ENCODE data around the gene BRF1.
A peak's percentile ranks its signal among the peaks of the same experiment; 100 is the strongest.

Gene BRF1

DNA sequence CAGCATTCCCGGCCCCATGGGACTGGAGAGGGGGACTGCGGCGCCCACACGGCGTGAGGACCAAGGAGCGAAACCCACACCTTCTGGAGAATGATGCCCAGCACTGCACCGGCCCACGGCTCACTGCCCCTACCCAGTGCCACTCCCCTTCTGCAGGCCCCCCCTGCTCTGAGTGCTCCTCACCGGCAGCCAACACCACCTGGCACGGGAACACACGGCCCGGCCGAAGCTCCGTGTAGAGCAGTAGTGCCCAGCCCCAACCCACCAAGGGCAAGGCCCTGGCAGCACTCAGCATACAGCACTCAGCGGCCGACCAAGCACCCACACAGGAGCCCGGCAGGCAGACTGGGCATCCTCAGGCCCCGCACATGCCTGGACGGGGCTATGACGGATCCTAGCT lies 39.0 kb downstream of the BRF1 start:
- Histone ChIP-seq H3K4me3 (no peak overlapping the region), H3K9me3 (no peaks in the 10 kb centered on the region), H3K27me3 (ENCODE audit: low read depth) (no peaks in the 10 kb centered on the region), H3K4me1 (no peaks in the 10 kb centered on the region; the same call in none of the 2 replicates), H3K36me3 (replicated peaks) (no peaks in the 10 kb centered on the region)
- in situ Hi-C loops (cut with MboI; ENCODE audit: low sequenced_read_pairs), result no loop called here
- no peak for DNase-seq (ENCODE audit: low spot score in 2 of 2)

- in situ Hi-C loops (cut with MboI; ENCODE audit: low sequenced_read_pairs), result no loop called here
- Histone ChIP-seq H3K36me3 (replicated peaks) (no peaks in the 10 kb centered on the region), H3K27me3 (ENCODE audit: low read depth) (no peaks in the 10 kb centered on the region), H3K4me3 (no peak overlapping the region), H3K9me3 (no peaks in the 10 kb centered on the region), H3K4me1 (no peaks in the 10 kb centered on the region; the same call in none of the 2 replicates)
- DNase-seq (ENCODE audit: low spot score in 2 of 2), result no peak
These were observed 39.8 kb downstream of the BRF1 start for GRCh38 chr14:105260959-105261358.

DNA sequence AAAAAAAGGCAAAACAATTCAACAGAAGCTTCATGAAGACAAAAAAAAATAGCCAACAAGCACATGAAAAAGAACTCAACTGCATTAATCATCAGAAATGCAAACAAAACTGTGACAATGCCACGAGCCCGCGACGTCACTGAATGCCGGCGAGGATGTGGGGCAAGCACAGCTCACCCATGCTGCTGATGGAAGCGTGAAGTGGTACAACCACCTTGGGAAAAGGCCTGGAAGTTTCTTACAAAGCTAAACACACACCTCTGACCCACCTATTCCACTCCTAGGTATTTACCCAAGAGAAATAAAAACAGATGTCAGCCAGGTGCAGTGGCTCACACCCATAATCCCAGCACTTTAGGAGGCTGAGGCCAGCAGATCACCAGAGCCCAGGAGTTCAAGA lies 42.0 kb downstream of the BRF1 start:
- peak; percentile 34 to 54 for DNase-seq (ENCODE audit: low spot score in 2 of 2)
- Histone ChIP-seq H3K9me3 (no peaks in the 10 kb centered on the region), H3K36me3 (replicated peaks) (no peaks in the 10 kb centered on the region), H3K27me3 (ENCODE audit: low read depth) (no peaks in the 10 kb centered on the region), H3K4me3 (no peak overlapping the region), H3K4me1 (no peaks in the 10 kb centered on the region; the same call in none of the 2 replicates)
- in situ Hi-C loops (cut with MboI; ENCODE audit: low sequenced_read_pairs), result no loop called here

DNA sequence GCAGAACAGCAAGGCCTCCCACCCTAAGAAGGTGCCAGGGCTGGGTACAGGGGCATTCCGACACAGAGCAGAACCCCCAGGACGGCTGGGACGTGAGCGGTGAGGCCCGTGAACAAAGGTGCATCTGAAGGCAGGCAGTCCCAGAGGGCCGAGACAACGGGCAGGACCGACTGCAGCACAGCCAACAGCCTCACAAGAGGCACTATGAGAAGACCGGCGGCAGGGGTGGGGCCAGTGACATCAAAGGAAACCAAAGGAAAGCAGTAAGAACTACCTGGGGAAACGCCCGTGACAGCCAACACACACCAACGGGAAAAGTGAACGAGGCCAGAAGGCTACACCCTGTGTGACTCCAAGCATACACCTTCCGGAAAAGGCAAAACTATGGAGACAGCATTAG lies 43.3 kb downstream of the BRF1 start:
- Histone ChIP-seq H3K27me3 (ENCODE audit: low read depth) (no peaks in the 10 kb centered on the region), H3K4me3 (no peak overlapping the region), H3K9me3 (no peaks in the 10 kb centered on the region), H3K4me1 (no peaks in the 10 kb centered on the region; the same call in none of the 2 replicates), H3K36me3 (replicated peaks) (peaks cover 2% of the 10 kb centered on the region; the same call in 1 of the 2 replicates)
- in situ Hi-C loops (cut with MboI; ENCODE audit: low sequenced_read_pairs), result no loop called here
- no peak for DNase-seq (ENCODE audit: low spot score in 2 of 2)

- Histone ChIP-seq H3K4me3 (no peak overlapping the region), H3K36me3 (replicated peaks) (peaks cover 10% of the 10 kb centered on the region), H3K9me3 (no peaks in the 10 kb centered on the region), H3K27me3 (ENCODE audit: low read depth) (no peaks in the 10 kb centered on the region), H3K4me1 (no peaks in the 10 kb centered on the region; the same call in none of the 2 replicates)
- in situ Hi-C loops (cut with MboI; ENCODE audit: low sequenced_read_pairs), result no loop called here
- no peak for DNase-seq (ENCODE audit: low spot score in 2 of 2)
These were observed 44.4 kb downstream of the BRF1 start for GRCh38 chr14:105256292-105256960.

- no peak overlapping the region for H3K4me3 ChIP-seq
- no peaks in the 10 kb centered on the region for H3K27me3 ChIP-seq (ENCODE audit: low read depth)
- no peak for DNase-seq (ENCODE audit: low spot score in 2 of 2)
- in situ Hi-C loops (cut with MboI; ENCODE audit: low sequenced_read_pairs), result no loop called here
- peaks cover 12% of the 10 kb centered on the region for H3K36me3 ChIP-seq (replicated peaks)
- no peaks in the 10 kb centered on the region; the same call in none of the 2 replicates for H3K4me1 ChIP-seq
- no peaks in the 10 kb centered on the region for H3K9me3 ChIP-seq
These were observed 45.7 kb downstream of the BRF1 start for GRCh38 chr14:105255021-105255507.

- peaks cover 18% of the 10 kb centered on the region for H3K36me3 ChIP-seq (replicated peaks)
- no peaks in the 10 kb centered on the region for H3K9me3 ChIP-seq
- H3K27me3 ChIP-seq (ENCODE audit: low read depth), result no peaks in the 10 kb centered on the region
- no peaks in the 10 kb centered on the region for H3K4me1 ChIP-seq
- no peak overlapping the region for H3K4me3 ChIP-seq
- in situ Hi-C loops (cut with MboI; ENCODE audit: low sequenced_read_pairs), result no loop called here
- no peak for DNase-seq (ENCODE audit: low spot score in 2 of 2)
These were observed 47.5 kb downstream of the BRF1 start for GRCh38 chr14:105253329-105253682.

- H3K36me3 ChIP-seq (replicated peaks), result peaks cover 18% of the 10 kb centered on the region
- no peak overlapping the region for H3K4me3 ChIP-seq
- no peaks in the 10 kb centered on the region for H3K27me3 ChIP-seq (ENCODE audit: low read depth)
- DNase-seq (ENCODE audit: low spot score in 2 of 2), result no peak
- no peaks in the 10 kb centered on the region for H3K9me3 ChIP-seq
- in situ Hi-C loops (cut with MboI; ENCODE audit: low sequenced_read_pairs), result no loop called here
- H3K4me1 ChIP-seq, result peaks cover 3% of the 10 kb centered on the region
These were observed 48.1 kb downstream of the BRF1 start for GRCh38 chr14:105252552-105253328.

DNA sequence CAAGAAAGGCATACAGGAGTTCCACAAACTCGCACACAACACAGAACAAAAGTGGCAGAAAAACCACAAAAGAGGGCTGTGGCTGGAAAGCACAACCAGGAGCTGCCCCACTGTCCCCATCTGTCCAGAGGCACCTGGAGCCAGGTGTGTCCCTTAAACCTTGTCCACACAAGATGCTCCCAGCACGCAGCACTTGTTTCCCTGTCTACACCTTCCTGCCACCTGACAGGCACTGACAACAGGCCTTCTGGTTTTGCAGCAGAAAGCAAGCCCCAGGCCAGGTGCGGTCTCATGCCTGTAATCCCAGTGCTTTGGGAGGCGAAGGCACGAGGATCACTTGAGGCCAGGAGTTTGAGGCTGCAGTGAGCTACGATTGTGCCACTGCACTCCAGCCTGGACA lies 48.9 kb downstream of the BRF1 start:
- no peak for DNase-seq (ENCODE audit: low spot score in 2 of 2)
- no peak overlapping the region for H3K4me3 ChIP-seq
- H3K9me3 ChIP-seq, result no peaks in the 10 kb centered on the region
- H3K4me1 ChIP-seq, result peaks cover 8% of the 10 kb centered on the region
- in situ Hi-C loops (cut with MboI; ENCODE audit: low sequenced_read_pairs), result no loop called here
- peaks cover 23% of the 10 kb centered on the region for H3K36me3 ChIP-seq (replicated peaks)
- no peaks in the 10 kb centered on the region for H3K27me3 ChIP-seq (ENCODE audit: low read depth)

DNA sequence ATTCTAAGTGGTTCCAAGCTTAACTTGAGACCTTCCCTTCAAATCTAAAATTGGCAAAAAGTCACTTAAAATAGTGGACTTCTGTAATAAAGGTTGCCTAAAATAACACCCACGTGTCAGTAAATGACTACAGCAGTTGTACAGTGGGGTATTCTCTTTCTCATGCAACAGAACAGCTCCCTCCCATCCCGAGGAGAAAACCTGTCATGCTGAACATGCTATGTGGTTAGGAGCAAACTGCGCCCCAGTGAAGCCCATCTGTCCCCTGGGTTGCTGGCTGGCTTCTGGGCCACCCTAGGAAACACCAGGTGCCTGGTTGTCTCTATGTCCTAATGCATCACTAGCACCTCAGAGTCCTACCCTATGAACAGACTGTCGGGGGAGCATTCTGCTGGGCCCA lies 49.8 kb downstream of the BRF1 start:
- in situ Hi-C loops (cut with MboI; ENCODE audit: low sequenced_read_pairs), result no loop called here
- DNase-seq (ENCODE audit: low spot score in 2 of 2), result no peak
- H3K4me1 ChIP-seq, result peaks cover 8% of the 10 kb centered on the region
- H3K4me3 ChIP-seq, result no peak overlapping the region
- H3K9me3 ChIP-seq, result no peaks in the 10 kb centered on the region
- no peaks in the 10 kb centered on the region for H3K27me3 ChIP-seq (ENCODE audit: low read depth)
- H3K36me3 ChIP-seq (replicated peaks), result peaks cover 29% of the 10 kb centered on the region

DNA sequence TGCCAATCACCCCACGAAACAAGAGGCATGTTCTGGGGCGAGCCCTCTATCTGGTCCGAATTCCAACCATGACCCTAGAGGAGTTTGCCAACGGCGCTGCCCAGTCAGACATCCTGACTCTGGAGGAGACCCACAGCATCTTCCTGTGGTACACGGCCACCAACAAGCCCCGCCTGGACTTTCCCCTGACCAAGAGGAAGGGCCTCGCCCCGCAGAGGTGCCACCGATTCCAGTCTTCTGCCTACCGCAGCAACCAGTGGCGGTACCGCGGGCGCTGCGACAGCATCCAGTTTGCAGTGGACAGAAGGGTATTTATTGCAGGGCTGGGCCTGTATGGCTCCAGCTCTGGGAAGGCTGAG lies 50.8 kb downstream of the BRF1 start:
- Histone ChIP-seq H3K4me3 (no peak overlapping the region), H3K4me1 (peaks cover 8% of the 10 kb centered on the region), H3K9me3 (no peaks in the 10 kb centered on the region), H3K36me3 (replicated peaks) (peaks cover 29% of the 10 kb centered on the region), H3K27me3 (ENCODE audit: low read depth) (no peaks in the 10 kb centered on the region)
- in situ Hi-C loops (cut with MboI; ENCODE audit: low sequenced_read_pairs), result no loop called here
- DNase-seq (ENCODE audit: low spot score in 2 of 2), result no peak

GRCh38 chr14:105249182-105250007 lies 51.4 kb downstream of the BRF1 start:
- in situ Hi-C loops (cut with MboI; ENCODE audit: low sequenced_read_pairs), result no loop called here
- Histone ChIP-seq H3K4me1 (peaks cover 8% of the 10 kb centered on the region), H3K4me3 (peak overlapping the region; percentile 42), H3K36me3 (replicated peaks) (peaks cover 29% of the 10 kb centered on the region), H3K27me3 (ENCODE audit: low read depth) (no peaks in the 10 kb centered on the region), H3K9me3 (no peaks in the 10 kb centered on the region)
- DNase-seq (ENCODE audit: low spot score in 2 of 2), result peak in 1 of 2 experiments; percentile 44

DNA sequence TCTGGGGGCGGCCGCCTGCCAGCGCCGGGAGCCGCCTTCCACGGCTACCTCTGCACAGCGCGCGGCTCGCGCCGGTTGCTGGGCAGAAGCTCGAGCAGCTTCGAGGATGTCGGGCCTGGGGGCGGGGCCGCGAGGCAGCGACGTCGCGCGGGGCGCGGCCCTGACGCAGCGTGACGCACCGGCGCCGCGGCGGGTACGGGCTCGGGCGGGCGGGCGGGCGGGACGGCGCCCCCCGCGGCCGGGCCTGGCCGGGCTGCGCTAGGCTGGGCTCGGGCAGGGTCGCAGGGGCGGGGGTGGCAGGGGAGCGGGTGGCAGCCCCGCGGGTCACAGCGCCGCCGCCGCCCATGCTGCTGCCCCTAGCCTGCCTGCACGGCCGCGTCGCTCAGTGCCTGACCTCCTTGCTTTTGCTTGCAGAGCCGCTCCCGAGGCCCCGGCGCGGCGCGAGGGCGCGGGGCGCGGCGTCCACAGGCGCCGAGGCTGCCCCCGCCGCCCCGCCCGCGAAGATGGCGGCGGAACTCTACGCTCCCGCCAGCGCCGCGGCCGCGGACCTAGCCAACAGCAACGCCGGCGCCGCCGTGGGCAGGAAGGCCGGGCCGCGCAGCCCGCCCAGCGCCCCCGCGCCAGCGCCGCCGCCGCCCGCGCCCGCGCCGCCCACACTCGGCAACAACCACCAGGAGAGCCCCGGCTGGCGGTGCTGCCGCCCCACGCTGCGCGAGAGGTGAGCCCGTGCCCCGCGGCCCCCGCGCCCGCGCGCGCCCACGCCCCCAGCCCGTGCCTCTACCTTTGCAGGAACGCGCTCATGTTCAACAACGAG lies 52.2 kb downstream of the BRF1 start, which contains the start of gene BTBD6:
Gene BTBD6, plus strand, starts transcription at position 166 of the 814 bp plus-strand sequence. Its CDS starts 179 bp downstream, at position 345.
- Histone ChIP-seq H3K4me1 (peaks cover 8% of the 10 kb centered on the region), H3K36me3 (replicated peaks) (peaks cover 29% of the 10 kb centered on the region), H3K27me3 (ENCODE audit: low read depth) (no peaks in the 10 kb centered on the region), H3K4me3 (peak within 1 kb of the TSS; percentile 42), H3K9me3 (no peaks in the 10 kb centered on the region)
- in situ Hi-C loops (cut with MboI; ENCODE audit: low sequenced_read_pairs), result no loop called here
- DNase-seq (ENCODE audit: low spot score in 2 of 2), result peak; percentile 72 to 90

Data from HAP-1 (cell line).